Smooth muscle cell (in vitro differentiated cells): Measurements from ENCODE around the gene LIME1. TPM values are rescaled to one million over a fixed set of nuclear protein-coding genes. Genes with fewer than 3 reads are reported as not detected.

Experiments used
- DNase-seq: peaks from one replicate; lab custom pipeline; 2025; ENCODE audit not compliant: unreplicated experiment; lab: John Stamatoyannopoulos, UW
- H2AFZ ChIP-seq: fragments of 200-600 bp; sonication (generic); 2 replicates; pipeline ENCODE4 v1.6.0; 2016; ENCODE audit warnings: antibody characterized with exemption, low read depth, mild to moderate bottlenecking
- H3F3A ChIP-seq: fragments of 200-600 bp; sonication (generic); 2 replicates; pipeline ENCODE4 v1.6.0; 2017; ENCODE audit warnings: antibody characterized with exemption, low read depth
- H3K27ac ChIP-seq: fragments of 200-600 bp; sonication (generic); 2 replicates; pipeline ENCODE4 v1.5.1; 2016; ENCODE audit warnings: low read depth, mild to moderate bottlenecking
- H3K27me3 ChIP-seq: fragments of 200-600 bp; sonication (generic); 2 replicates; pipeline ENCODE4 v1.6.1; 2016; ENCODE audit warnings: low read depth, mild to moderate bottlenecking
- H3K36me3 ChIP-seq: fragments of 200-600 bp; sonication (generic); 2 replicates; pipeline ENCODE4 v1.5.1; 2016; ENCODE audit warnings: low read depth
- H3K4me1 ChIP-seq: fragments of 200-600 bp; sonication (generic); 2 replicates; pipeline ENCODE4 v1.5.1; 2016; ENCODE audit warnings: low read depth
- H3K4me2 ChIP-seq: fragments of 200-600 bp; sonication (generic); 2 replicates; pipeline ENCODE4 v1.6.0; 2016; ENCODE audit warnings: mild to moderate bottlenecking
- H3K4me3 ChIP-seq: fragments of 200-600 bp; sonication (generic); 2 replicates; pipeline ENCODE4 v1.5.1; 2016; ENCODE audit warnings: mild to moderate bottlenecking
- H3K79me2 ChIP-seq: fragments of 200-600 bp; sonication (generic); 2 replicates; pipeline ENCODE4 v1.6.0; 2016; ENCODE audit warnings: low read depth, mild to moderate bottlenecking
- H3K9ac ChIP-seq: fragments of 200-600 bp; sonication (generic); 2 replicates; pipeline ENCODE4 v1.6.0; 2016; ENCODE audit warnings: low read depth
- H3K9me3 ChIP-seq: fragments of 200-600 bp; sonication (generic); replicated peaks from 2 replicates; pipeline ENCODE4 v1.5.1; 2016; ENCODE audit warnings: low read depth
- H4K20me1 ChIP-seq: fragments of 200-600 bp; sonication (generic); 2 replicates; pipeline ENCODE4 v1.6.0; 2016; ENCODE audit warnings: low read depth
- WGBS: methylation state at CpG from one replicate; pipeline ENCODE4 v1.1.7; 2016; ENCODE audit warnings: low lambda C conversion rate; 5-methylcytosine and 5-hydroxymethylcytosine counted together
- polyA plus RNA-seq: library from polyadenylated mRNA; unstranded; fragments of >200 nt; fragmentation: Nextera tagmentation; extraction: Ambion mirVana; gene quantifications from 2 replicates; pipeline ENCODE4 v1.2.1, GENCODE V29; 2016
- total RNA-seq: library from RNA; depleted of rRNA; stranded (reverse); fragments of >200 nt; gene quantifications from 2 replicates; pipeline ENCODE4 v1.2.3, GENCODE V29; 2014
- TF ChIP-seq, protein P1 (sequence below): fragments of 200-600 bp; sonication (generic); IDR thresholded peaks from 2 replicates; pipeline ENCODE4 v1.5.1; 2017; ENCODE audit warnings: borderline replicate concordance, mild to moderate bottlenecking, antibody characterized with exemption; ENCODE audit not compliant: insufficient read depth, poor library complexity, severe bottlenecking

LIME1 gene
- total and polyA plus RNA-seq, 2 experiments from 2014 or later = 6.9 to 7.2 TPM

DNA sequence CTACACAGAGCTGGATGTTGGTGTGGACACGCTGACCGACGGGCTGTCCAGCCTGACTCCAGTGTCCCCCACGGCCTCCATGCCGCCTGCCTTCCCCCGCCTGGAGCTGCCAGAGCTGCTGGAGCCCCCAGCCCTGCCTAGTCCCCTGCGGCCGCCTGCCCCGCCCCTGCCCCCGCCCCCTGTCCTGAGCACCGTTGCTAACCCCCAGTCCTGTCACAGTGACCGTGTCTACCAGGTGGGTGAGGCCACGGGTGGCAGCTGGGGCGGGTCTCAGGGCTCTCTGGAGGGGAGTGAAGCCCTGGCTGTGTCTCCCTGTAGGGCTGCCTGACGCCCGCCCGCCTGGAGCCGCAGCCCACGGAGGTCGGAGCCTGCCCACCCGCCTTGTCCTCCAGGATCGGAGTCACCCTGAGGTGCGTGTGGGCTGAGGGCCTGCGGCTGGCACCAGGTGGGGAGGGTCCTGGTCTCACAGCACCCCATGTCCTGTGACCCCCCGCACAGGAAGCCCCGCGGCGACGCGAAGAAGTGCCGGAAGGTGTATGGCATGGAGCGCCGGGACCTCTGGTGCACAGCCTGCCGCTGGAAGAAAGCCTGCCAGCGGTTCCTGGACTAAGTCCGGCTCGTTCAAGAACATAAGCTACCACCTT, 6.0 kb downstream of the LIME1 start:
- Histone ChIP-seq H3K79me2 (no peaks in the 10 kb centered on the region), H3K27me3 (no peaks in the 10 kb centered on the region), H3F3A (peaks cover 27% of the 10 kb centered on the region), H3K4me3 (no peak overlapping the region), H2AFZ (no peak overlapping the region), H4K20me1 (peaks cover 13% of the 10 kb centered on the region), H3K4me1 (peaks cover 25% of the 10 kb centered on the region), H3K9me3 (no peaks in the 10 kb centered on the region), H3K36me3 (no peaks in the 10 kb centered on the region), H3K9ac (no peak overlapping the region), H3K4me2 (no peak overlapping the region), H3K27ac (no peak overlapping the region)
- no peak for DNase-seq
- WGBS = 99% methylated on average over 23 of the region's 37 CpGs
- TF ChIP-seq, protein P1, sequence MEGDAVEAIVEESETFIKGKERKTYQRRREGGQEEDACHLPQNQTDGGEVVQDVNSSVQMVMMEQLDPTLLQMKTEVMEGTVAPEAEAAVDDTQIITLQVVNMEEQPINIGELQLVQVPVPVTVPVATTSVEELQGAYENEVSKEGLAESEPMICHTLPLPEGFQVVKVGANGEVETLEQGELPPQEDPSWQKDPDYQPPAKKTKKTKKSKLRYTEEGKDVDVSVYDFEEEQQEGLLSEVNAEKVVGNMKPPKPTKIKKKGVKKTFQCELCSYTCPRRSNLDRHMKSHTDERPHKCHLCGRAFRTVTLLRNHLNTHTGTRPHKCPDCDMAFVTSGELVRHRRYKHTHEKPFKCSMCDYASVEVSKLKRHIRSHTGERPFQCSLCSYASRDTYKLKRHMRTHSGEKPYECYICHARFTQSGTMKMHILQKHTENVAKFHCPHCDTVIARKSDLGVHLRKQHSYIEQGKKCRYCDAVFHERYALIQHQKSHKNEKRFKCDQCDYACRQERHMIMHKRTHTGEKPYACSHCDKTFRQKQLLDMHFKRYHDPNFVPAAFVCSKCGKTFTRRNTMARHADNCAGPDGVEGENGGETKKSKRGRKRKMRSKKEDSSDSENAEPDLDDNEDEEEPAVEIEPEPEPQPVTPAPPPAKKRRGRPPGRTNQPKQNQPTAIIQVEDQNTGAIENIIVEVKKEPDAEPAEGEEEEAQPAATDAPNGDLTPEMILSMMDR = no peak

DNA sequence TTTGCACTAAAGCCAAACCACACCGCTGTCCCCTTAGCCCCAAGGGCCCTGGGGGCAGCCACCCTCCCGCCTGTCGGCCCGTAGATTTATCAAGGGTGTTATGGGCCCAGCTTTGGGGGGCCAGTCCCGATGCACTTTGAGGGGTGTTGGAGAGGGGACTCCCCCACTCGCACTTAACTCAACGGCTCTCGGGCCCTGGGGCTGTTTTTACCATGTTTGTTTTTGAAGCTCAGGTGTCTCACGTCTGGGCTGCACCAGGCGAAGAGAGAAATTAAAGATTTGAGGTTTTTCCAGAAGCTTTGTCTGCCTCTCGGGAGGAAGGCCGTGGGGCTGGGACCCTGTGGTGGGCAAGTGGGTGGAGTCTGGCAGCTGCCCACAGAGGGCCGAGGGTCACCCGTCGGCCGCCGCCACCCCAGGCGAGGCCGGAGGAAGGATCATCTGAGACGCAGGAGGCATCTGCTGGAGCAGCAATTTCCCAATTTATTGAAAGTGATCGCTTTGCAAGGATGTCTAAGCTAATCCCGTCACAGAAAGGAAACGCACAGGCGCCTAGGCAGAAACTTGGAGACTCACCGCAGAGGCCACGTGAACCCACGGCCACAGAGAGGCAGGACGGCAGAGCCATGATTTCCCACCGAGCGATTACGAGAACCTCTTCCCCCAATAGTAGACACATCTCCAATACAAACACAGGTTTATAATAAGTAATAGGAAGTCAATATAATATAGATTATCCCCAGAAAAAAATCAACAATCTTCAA, 6.9 kb downstream of the LIME1 start:
- H3K4me3 ChIP-seq = no peak overlapping the region
- no peaks in the 10 kb centered on the region for H3K27me3 ChIP-seq
- TF ChIP-seq, protein P1 = no peak
- no peaks in the 10 kb centered on the region for H3K79me2 ChIP-seq
- H3F3A ChIP-seq = peaks cover 23% of the 10 kb centered on the region
- 95% methylated on average over 31 of the region's 31 CpGs for WGBS
- no peak overlapping the region for H2AFZ ChIP-seq
- H3K9ac ChIP-seq = no peak overlapping the region
- no peak overlapping the region for H3K4me2 ChIP-seq
- no peaks in the 10 kb centered on the region for H3K9me3 ChIP-seq
- no peak for DNase-seq
- H4K20me1 ChIP-seq = peaks cover 10% of the 10 kb centered on the region
- H3K27ac ChIP-seq = no peak overlapping the region
- no peaks in the 10 kb centered on the region for H3K36me3 ChIP-seq
- H3K4me1 ChIP-seq = peaks cover 16% of the 10 kb centered on the region

DNA sequence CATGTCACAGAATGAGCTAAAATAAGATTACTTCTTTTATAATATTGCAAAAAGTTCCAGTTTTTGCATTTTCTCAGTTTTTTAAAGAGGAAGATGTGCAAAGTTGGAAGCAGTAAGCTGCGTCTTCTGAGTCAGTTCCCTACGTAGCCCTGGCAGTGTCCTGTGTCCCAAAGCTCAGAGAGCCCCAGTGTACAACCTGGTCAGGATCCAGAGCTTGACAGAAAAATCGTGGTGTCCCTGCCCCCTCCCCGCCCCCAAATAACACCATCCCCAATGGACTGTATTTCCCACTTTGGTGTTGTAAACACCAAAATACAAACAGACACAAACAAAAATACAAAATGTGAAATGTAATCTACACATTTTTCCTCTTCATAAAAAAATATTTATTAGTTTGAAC, 7.7 kb downstream of the LIME1 start:
- Histone ChIP-seq H3F3A (peaks cover 16% of the 10 kb centered on the region), H3K4me2 (no peak overlapping the region), H2AFZ (no peak overlapping the region), H4K20me1 (peaks cover 10% of the 10 kb centered on the region), H3K9me3 (no peaks in the 10 kb centered on the region), H3K36me3 (no peaks in the 10 kb centered on the region), H3K4me1 (peaks cover 8% of the 10 kb centered on the region), H3K27ac (no peak overlapping the region), H3K27me3 (no peaks in the 10 kb centered on the region), H3K4me3 (no peak overlapping the region), H3K9ac (no peak overlapping the region), H3K79me2 (no peaks in the 10 kb centered on the region)
- no peak for DNase-seq
- TF ChIP-seq, protein P1 = no peak
- 90% methylated on average over 4 of the region's 4 CpGs for WGBS
